Liver (tissue), 9 donors: ENCODE measurements around the gene RPS14. TPM values are rescaled to one million over a fixed set of nuclear protein-coding genes. Genes with fewer than 3 reads are reported as not detected.

Experiments
- DNase-seq: peaks from one replicate; pipeline ENCODE4 v3.0.0-alpha.2; 2017; ENCODE audit warnings: low spot score
- H3K27ac ChIP-seq, 2 donors: one replicate each; pipeline ENCODE4 v1.7.0; 2013; ENCODE audit warnings: inconsistent platforms in 2 of 2, low read length in 2 of 2, control low read depth in 1 of 2, low read depth in 1 of 2, mild to moderate bottlenecking in 1 of 2
- H3K27me3 ChIP-seq, 4 donors: one replicate each; pipeline versions ENCODE4 v1.6.1 to v1.7.0; 2013; ENCODE audit warnings: low read length in 3 of 4, inconsistent platforms in 1 of 4, mild to moderate bottlenecking in 1 of 4, moderate library complexity in 1 of 4; ENCODE audit not compliant: control insufficient read depth in 4 of 4, insufficient read depth in 4 of 4
- H3K36me3 ChIP-seq, 4 donors: one replicate each; pipeline versions ENCODE4 v1.6.1 to v1.7.0; 2013; ENCODE audit warnings: low read length in 3 of 4, mild to moderate bottlenecking in 3 of 4, low read depth in 1 of 4, moderate library complexity in 1 of 4; ENCODE audit not compliant: control insufficient read depth in 4 of 4, insufficient read depth in 3 of 4
- H3K4me1 ChIP-seq, 4 donors: one replicate each; pipeline versions ENCODE4 v1.6.1 to v1.7.0; 2013; ENCODE audit warnings: low read length in 3 of 4, mild to moderate bottlenecking in 3 of 4, moderate library complexity in 1 of 4; ENCODE audit not compliant: control insufficient read depth in 4 of 4, insufficient read depth in 4 of 4
- H3K4me3 ChIP-seq, 3 donors: one replicate each; pipeline versions ENCODE4 v1.6.1 to v1.7.0; 2013; ENCODE audit warnings: low read length in 3 of 3, control low read depth in 1 of 3, low read depth in 1 of 3, mild to moderate bottlenecking in 1 of 3
- H3K9ac ChIP-seq, 2 donors: one replicate each; pipeline ENCODE4 v1.7.0; 2013; ENCODE audit warnings: low read length in 2 of 2, mild to moderate bottlenecking in 2 of 2, moderate library complexity in 2 of 2, control low read depth in 1 of 2, low read depth in 1 of 2
- H3K9me3 ChIP-seq, 4 donors: one replicate each; pipeline versions ENCODE4 v1.6.1 to v1.7.0; 2013; ENCODE audit warnings: low read length in 3 of 4; ENCODE audit not compliant: control insufficient read depth in 4 of 4
- CTCF ChIP-seq: fragments of 150-350 bp; IDR thresholded peaks from 2 replicates; pipeline ENCODE4 v1.5.1; 2017; ENCODE audit warnings: improper control_type of control experiment, low read depth, low read length; ENCODE audit not compliant: missing input control
- EGR1 ChIP-seq, 2 donors: IDR thresholded peaks; 2 replicates each; pipeline ENCODE4 v1.6.1; 2016 to 2018; ENCODE audit warnings: antibody characterized with exemption in 2 of 2, low read depth in 2 of 2
- FOXA1 ChIP-seq: IDR thresholded peaks from 2 replicates; pipeline ENCODE4 v1.6.1; 2016; ENCODE audit warnings: antibody characterized with exemption
- FOXA2 ChIP-seq: IDR thresholded peaks from 2 replicates; pipeline ENCODE4 v1.6.1; 2016; ENCODE audit warnings: antibody characterized with exemption
- GABPA ChIP-seq, 2 donors: IDR thresholded peaks in 1 of 2; conservative IDR thresholded peaks in 1 of 2; 2 replicates each; pipeline ENCODE4 v1.6.1; 2016; ENCODE audit warnings: antibody characterized with exemption in 2 of 2, mild to moderate bottlenecking in 1 of 2, moderate library complexity in 1 of 2
- HNF4A ChIP-seq, 2 donors: conservative IDR thresholded peaks; 2 replicates each; pipeline ENCODE4 v1.6.1; 2016; ENCODE audit warnings: antibody characterized with exemption in 2 of 2, mild to moderate bottlenecking in 2 of 2
- HNF4G ChIP-seq: IDR thresholded peaks from 2 replicates; pipeline ENCODE4 v1.6.1; 2016; ENCODE audit warnings: antibody characterized with exemption
- JUND ChIP-seq, 2 donors: IDR thresholded peaks; 2 replicates each; pipeline ENCODE4 v1.6.1; 2016; ENCODE audit warnings: antibody characterized with exemption in 2 of 2
- NR2F2 ChIP-seq: IDR thresholded peaks from 2 replicates; pipeline ENCODE4 v1.6.1; 2016; ENCODE audit warnings: antibody characterized with exemption
- RAD21 ChIP-seq, 2 donors: IDR thresholded peaks; 2 replicates each; pipeline ENCODE4 v1.6.1; 2016; ENCODE audit warnings: antibody characterized with exemption in 2 of 2, mild to moderate bottlenecking in 2 of 2
- RXRA ChIP-seq, 2 donors: IDR thresholded peaks; 2 replicates each; pipeline ENCODE4 v1.6.1; 2017 to 2018; ENCODE audit warnings: antibody characterized with exemption in 2 of 2, mild to moderate bottlenecking in 1 of 2
- SP1 ChIP-seq: IDR thresholded peaks from 2 replicates; pipeline ENCODE4 v1.6.1; 2018; ENCODE audit warnings: antibody characterized with exemption, mild to moderate bottlenecking
- TAF1 ChIP-seq: conservative IDR thresholded peaks from 2 replicates; pipeline ENCODE4 v1.6.1; 2016; ENCODE audit warnings: antibody characterized with exemption, mild to moderate bottlenecking
- YY1 ChIP-seq: IDR thresholded peaks from 2 replicates; pipeline ENCODE4 v1.6.1; 2016; ENCODE audit warnings: antibody characterized with exemption, mild to moderate bottlenecking
- ZBTB33 ChIP-seq: IDR thresholded peaks from 2 replicates; pipeline ENCODE4 v1.6.1; 2016; ENCODE audit warnings: antibody characterized with exemption
- WGBS: extraction: QIAGEN DNeasy Blood & Tissue Kit; methylation state at CpG from one replicate; pipeline ENCODE4 v1.1.7; 2013; 5-methylcytosine and 5-hydroxymethylcytosine counted together
- polyA plus RNA-seq, 2 donors: library from polyadenylated mRNA; stranded (reverse) in 1 of 2; unstranded in 1 of 2; fragments of 200-250 nt in 1 of 2; fragments of >200 nt in 1 of 2; fragmentation: Nextera tagmentation in 1 of 2; extraction: Ambion mirVana in 1 of 2; gene quantifications; one replicate each; pipeline versions ENCODE4 v1.2.1 to v1.2.3, GENCODE V29; 2013 to 2015
- total RNA-seq, 2 donors: library from RNA; depleted of rRNA; stranded (reverse); fragments of >200 nt; gene quantifications; one replicate each; pipeline ENCODE4 v1.2.3, GENCODE V29; 2014
- TF ChIP-seq, protein P1 (sequence below): IDR thresholded peaks from 2 replicates; pipeline ENCODE4 v1.6.1; 2016; ENCODE audit warnings: antibody characterized with exemption
- TF ChIP-seq, protein P2 (sequence below): IDR thresholded peaks from 2 replicates; pipeline ENCODE4 v1.6.1; 2016; ENCODE audit warnings: antibody characterized with exemption
- TF ChIP-seq, protein P3 (sequence below): IDR thresholded peaks from 2 replicates; pipeline ENCODE4 v1.6.1; 2016; ENCODE audit warnings: antibody characterized with exemption, mild to moderate bottlenecking
- donor health status: healthy.
- donor health status: healthy.
- donor health status: healthy.
- donor health status: healthy.
- donor health status: healthy.

Gene RPS14
- total and polyA plus RNA-seq, 4 donors = 609 to 956 (median 885) TPM

DNA sequence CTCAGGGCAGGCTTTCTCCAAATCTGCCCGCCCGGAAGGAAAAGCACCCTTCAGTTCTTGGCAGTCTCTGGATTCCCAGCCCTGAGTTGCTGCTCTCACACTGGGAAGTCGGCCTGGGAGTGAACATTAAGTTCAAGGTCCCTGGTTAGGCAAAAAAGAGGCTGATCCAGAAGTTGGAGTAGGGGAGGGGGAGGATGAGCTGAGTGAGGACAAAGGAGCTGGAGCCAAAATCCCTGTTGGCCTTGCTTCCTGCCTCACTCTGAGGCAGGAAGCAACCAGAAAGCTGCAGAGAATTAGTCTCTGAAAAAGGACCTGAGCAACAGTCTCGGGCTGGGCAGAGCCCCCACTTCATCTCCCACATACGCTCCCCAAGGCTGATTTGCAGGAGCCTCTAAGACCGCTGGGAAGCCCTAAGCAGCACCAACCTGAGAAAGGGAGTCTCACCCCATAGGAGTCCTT lies 15.0 kb upstream of the RPS14 start:
- H3K9ac ChIP-seq = no peak overlapping the region
- no peaks in the 10 kb centered on the region for H3K36me3 ChIP-seq
- TF ChIP-seq JUND (IDR thresholded peaks at IDR 0.05) (peak in 1 of 2 donors; percentile 45), YY1 (peak; percentile 74), EGR1 (IDR thresholded peaks at IDR 0.05; ENCODE audit: low read depth in 2 of 2) (peak in 1 of 2 donors; percentile 64), FOXA1 (peak; percentile 40), NR2F2 (peak; percentile 95), HNF4G (peak; percentile 65), FOXA2 (no peak), TAF1 (peak; percentile 80), RAD21 (IDR thresholded peaks at IDR 0.05) (peak; percentile 62 to 75), HNF4A (conservative IDR thresholded peaks at IDR 0.05) (peak; percentile 87 to 88), RXRA (IDR thresholded peaks at IDR 0.05) (peak; percentile 91 to 92), ZBTB33 (no peak), CTCF (no peak), GABPA (IDR thresholded peaks at IDR 0.05 in 1 of 2, conservative IDR thresholded peaks at IDR 0.05 in 1 of 2) (peak in 1 of 2 donors; percentile 27), SP1 (peak; percentile 85)
- TF ChIP-seq, protein P1, sequence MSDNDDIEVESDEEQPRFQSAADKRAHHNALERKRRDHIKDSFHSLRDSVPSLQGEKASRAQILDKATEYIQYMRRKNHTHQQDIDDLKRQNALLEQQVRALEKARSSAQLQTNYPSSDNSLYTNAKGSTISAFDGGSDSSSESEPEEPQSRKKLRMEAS = peak; percentile 83
- TF ChIP-seq, protein P2, sequence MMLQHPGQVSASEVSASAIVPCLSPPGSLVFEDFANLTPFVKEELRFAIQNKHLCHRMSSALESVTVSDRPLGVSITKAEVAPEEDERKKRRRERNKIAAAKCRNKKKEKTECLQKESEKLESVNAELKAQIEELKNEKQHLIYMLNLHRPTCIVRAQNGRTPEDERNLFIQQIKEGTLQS = no peak
- TF ChIP-seq, protein P3, sequence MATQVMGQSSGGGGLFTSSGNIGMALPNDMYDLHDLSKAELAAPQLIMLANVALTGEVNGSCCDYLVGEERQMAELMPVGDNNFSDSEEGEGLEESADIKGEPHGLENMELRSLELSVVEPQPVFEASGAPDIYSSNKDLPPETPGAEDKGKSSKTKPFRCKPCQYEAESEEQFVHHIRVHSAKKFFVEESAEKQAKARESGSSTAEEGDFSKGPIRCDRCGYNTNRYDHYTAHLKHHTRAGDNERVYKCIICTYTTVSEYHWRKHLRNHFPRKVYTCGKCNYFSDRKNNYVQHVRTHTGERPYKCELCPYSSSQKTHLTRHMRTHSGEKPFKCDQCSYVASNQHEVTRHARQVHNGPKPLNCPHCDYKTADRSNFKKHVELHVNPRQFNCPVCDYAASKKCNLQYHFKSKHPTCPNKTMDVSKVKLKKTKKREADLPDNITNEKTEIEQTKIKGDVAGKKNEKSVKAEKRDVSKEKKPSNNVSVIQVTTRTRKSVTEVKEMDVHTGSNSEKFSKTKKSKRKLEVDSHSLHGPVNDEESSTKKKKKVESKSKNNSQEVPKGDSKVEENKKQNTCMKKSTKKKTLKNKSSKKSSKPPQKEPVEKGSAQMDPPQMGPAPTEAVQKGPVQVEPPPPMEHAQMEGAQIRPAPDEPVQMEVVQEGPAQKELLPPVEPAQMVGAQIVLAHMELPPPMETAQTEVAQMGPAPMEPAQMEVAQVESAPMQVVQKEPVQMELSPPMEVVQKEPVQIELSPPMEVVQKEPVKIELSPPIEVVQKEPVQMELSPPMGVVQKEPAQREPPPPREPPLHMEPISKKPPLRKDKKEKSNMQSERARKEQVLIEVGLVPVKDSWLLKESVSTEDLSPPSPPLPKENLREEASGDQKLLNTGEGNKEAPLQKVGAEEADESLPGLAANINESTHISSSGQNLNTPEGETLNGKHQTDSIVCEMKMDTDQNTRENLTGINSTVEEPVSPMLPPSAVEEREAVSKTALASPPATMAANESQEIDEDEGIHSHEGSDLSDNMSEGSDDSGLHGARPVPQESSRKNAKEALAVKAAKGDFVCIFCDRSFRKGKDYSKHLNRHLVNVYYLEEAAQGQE = peak; percentile 76
- no peaks in the 10 kb centered on the region for H3K9me3 ChIP-seq
- H3K27me3 ChIP-seq = no peaks in the 10 kb centered on the region
- WGBS = 42% methylated on average over 6 of the region's 6 CpGs
- peaks cover 10 to 27% (median 17%) of the 10 kb centered on the region in 4 donors for H3K4me1 ChIP-seq
- H3K27ac ChIP-seq = peak overlapping the region; percentile 61 to 91
- no peak for DNase-seq
- no peak overlapping the region for H3K4me3 ChIP-seq
